COR-L47 (cell line): Measurements from ENCODE around the gene SEMA4D.

ENCODE experiments used
- DNase-seq: peaks from one replicate; lab custom pipeline; 2025; lab: John Stamatoyannopoulos, UW

SEMA4D gene

DNA sequence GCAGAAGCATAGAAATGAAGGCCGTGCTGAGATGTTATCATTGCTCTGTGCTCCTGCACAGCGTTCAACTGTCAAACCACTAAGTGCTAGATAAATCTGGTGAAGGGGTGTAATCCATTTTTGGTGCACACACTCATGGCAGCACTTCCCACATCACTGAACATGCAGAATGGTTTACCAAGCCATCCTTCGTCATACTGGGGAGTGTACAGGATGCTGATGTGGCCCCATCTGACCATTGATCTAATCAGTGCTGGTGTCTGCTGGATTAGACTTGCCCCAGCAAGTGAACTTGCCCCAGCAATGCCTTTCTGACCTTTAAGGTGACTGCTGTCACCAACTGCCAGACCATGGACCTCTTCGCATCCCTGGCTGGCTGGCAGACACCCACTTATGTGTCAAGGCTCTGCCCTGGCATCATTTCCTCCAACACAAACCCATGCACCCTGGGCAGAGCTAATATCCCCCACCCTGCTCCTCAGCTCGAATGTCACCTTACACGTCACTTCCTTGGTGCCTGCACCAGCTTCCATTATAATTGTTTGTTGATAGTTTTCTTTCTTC, 4.2 kb upstream of the SEMA4D start:
- no peak for DNase-seq

- no peak for DNase-seq
These were observed 3.5 kb upstream of the SEMA4D start for GRCh38 chr9:89501311-89501898.

- no peak for DNase-seq
These were observed 2.1 kb upstream of the SEMA4D start for GRCh38 chr9:89500008-89500407.

- DNase-seq = no peak
These were observed 1.1 kb upstream of the SEMA4D start for GRCh38 chr9:89498852-89499480.

- DNase-seq = no peak
These were observed 503 bp downstream of the SEMA4D start for GRCh38 chr9:89497257-89497963.

DNA sequence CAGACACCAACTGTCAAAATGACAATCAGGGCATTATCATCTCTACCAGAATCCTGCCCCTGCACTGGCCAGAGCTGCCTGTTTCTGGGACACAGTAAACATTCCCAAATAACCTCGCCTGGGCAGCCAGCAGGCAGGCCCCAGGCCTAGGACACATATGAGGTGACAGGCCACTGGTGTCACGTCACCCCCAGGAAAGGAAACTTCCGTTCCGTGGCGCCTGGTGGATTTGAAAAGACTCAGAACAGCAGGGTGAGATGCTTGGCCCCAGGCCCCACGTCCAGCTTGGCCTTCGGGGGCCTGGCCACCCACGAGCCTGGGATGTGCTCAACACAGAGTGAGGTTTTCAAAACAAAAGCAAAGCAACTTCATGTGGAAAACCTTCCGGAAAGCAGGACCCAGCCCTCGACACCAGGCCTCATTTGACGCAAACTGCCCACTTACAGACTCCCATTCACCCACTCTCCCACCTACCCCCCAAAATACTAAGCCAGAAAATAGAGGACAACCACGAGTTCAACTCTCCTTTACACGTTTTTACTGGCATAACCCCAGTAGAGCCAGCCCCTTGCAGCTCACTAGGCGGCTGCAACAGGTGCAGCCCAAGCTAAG, 1.2 kb downstream of the SEMA4D start:
- no peak for DNase-seq

- no peak for DNase-seq
These were observed 1.9 kb downstream of the SEMA4D start for GRCh38 chr9:89495824-89496560.

- no peak for DNase-seq
These were observed 3.7 kb downstream of the SEMA4D start for GRCh38 chr9:89494199-89494598.

GRCh38 chr9:89493671-89494070, 4.2 kb downstream of the SEMA4D start:
- DNase-seq = no peak

DNA sequence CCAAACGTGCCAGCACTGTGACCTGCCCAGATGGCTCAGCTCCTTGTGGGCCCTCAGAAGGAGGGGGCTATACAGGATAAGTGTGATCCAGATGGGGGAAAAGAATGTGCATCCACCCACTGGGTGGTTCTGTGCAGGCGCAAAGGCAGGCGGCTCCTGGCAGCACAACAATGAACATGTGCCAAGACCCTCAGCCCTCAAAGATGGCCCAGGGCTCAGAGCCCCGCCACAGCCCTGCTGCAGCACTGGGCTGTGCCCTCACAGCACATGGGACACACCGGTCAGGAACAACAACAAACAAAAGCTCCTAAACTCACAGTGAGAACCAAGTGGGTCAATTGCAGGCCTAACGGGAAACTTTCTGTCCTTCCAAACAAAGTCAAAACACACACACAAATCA, 4.7 kb downstream of the SEMA4D start:
- DNase-seq = no peak

- no peak for DNase-seq
These were observed 5.3 kb downstream of the SEMA4D start for GRCh38 chr9:89492586-89492985.

GRCh38 chr9:89491694-89492093, 6.2 kb downstream of the SEMA4D start:
- no peak for DNase-seq

GRCh38 chr9:89489548-89490530, 8.1 kb downstream of the SEMA4D start:
- no peak for DNase-seq

DNA sequence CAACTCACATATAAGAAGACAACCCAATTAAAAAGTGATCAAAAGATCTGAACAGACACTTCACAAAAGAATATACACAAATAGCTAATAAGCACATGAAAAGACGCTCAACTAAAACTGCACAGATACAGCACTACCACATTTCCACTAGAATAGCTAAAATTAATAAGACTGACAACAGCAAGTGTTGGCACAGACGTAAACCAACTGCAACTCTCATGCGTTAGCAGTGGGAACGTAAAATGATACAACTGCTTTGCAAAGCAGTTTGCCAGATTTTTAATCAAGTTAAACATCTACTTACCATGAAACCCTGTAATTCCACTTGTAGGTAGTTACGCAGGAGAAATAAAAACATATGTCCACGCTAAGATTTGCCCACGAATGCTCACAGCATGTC, 9.0 kb downstream of the SEMA4D start:
- no peak for DNase-seq

DNA sequence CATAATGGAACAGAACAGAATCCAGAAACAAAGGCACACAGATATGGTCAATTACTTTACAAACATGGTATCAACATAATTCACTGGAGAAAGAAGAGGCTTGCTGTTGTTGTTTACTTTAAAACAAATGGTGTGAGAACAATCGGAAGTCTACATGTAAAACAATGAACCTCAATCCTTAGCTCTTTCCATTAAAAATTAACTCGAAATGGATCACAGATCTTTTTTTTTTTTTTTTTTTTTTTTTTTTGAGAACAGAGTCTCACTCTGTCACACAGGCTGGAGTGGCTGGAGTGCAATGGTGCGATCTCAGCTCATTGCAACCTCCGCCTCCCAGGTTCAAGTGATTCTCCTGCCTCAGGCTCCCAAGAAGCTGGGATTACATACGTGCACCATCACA, 9.8 kb downstream of the SEMA4D start:
- no peak for DNase-seq

- no peak for DNase-seq
These were observed 11.2 kb downstream of the SEMA4D start for GRCh38 chr9:89486681-89487080.

DNA sequence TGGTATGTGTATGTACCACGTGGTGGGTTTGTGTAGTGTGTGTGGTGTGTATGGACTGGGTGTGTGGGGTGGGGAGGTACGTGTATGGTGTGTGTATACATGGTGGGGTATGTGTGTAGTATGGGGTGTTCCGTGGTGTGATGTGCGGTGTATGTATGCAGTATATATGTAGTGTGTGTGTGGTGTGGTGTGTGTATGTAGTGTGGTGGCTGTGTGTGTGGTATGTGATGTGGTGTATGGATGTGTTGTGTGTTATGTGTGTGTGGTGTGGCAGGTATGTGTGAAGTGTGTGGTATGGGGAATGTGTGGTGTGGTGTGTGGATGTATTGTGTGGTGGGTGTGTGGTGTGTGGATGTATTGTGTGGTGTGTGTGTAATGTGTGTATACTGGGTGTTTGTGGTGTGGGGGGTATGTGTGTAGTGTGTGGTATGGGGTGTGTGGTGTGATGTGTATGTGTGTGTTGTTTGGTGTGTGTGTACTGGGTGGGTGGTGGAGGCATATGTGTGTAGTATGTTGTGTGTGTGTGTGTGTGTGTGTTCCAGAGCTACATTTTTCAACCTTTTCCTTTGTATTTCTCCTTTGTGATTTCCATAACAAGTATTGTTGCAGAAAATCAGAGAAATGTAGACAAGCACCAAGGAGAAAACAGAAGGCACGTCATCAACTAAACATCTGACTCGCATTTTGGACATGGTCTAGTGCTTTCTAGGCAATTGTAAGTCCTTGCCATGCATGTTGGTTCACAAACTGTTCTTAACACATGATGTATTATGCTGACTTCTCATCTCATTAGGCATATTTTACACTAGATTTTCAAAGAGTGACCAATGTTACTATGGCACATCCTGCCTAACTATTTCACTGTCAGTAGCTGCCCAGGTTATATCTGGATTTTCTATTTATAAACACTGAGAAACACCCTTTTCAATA, 13.2 kb downstream of the SEMA4D start:
- DNase-seq = no peak

DNA sequence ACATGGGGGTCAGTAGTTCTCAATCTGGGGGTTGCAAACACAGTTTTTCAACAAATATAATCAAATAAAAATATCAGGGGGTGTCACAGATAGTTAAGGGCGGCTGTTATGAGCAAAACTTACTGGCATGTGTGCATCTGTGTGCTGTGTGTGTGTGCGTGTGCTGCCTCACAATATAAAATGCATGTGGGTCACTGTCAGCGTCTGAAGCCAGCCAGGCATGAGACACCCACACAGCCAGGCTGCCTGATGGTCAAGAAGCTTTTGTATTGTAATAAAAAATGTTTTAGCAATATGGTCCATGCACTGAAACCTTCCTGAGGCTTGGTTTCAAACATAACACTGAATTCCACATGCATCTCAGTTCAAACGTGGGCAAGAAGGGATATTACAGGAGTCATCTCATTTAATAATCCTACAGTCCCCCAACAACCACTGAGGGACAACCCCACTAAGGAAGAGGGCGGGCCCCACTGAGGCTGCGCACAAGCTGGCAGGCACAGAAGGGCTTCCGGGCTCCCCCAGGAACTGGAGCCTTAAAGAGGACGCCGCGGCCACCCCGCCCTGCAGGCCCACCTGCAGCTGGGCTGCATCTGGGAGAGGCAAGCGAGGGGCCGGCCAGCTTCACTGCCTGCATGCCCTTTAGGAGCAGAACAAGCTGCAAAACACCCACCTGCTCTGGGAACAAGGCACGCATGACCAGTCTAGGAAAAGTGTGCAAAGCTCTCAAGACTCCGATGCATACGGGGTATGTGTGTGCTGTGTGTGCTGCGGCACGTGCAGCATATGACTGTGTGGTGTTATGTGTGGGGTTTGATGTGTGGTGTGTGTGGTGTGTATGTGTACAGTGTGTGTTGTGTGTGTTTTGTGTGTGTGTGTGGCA, 14.1 kb downstream of the SEMA4D start:
- DNase-seq = no peak

DNA sequence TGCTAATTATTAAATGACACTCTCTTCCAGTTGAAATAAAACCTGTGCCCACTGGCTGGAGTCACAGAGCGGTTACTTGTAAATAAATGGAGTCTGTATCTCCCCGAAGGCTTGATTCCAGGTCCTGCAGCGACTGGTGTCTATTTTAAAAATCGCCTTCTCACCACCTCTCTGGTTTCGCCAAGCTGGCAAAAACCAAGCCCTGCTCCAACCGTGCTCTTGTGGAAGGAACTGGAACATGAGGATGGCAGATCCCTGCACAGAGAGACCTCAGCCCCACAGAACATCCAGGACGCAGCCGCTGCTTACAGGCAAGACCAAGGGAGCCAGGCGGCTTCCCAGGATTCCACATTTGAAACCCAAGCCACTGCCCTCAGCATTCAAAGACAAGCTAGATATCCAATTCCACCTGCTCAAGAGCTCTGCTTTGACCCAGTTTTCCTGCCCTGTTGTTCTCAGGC, 15.0 kb downstream of the SEMA4D start:
- no peak for DNase-seq
